GM10248 (cell line): ENCODE results near the gene USP53.

Experiments used
- CTCF ChIA-PET: fragments of 300-600 bp; sonication (Branson Sonifier 250); formaldehyde crosslinking; extraction: SDS; loops from one replicate; lab custom pipeline; 2021; ENCODE audit warnings: antibody characterized with exemption; lab: Yijun Ruan, JAX
- POLR2A ChIA-PET: fragments of 350-650 bp; sonication (Branson Sonifier 250); formaldehyde crosslinking; extraction: SDS; loops from one replicate; lab custom pipeline; 2020; ENCODE audit warnings: antibody characterized with exemption; lab: Yijun Ruan, JAX
- DNase-seq: peaks from one replicate; pipeline ENCODE4 v3.0.0; 2012; ENCODE audit errors: extremely low spot score
- CTCF ChIP-seq: IDR thresholded peaks from 2 replicates; pipeline ENCODE4 v1.5.1; 2012; ENCODE audit warnings: mild to moderate bottlenecking, low read depth; ENCODE audit errors: extremely low read depth, missing control alignments, control extremely low read depth

The USP53 gene

GRCh38 chr4:119231491-119231890 is 19.0 kb downstream of the USP53 start:
- ChIA-PET CTCF (no interaction called here), POLR2A (no interaction called here)
- TF ChIP-seq CTCF, result no peak
- no peak for DNase-seq

GRCh38 chr4:119232286-119232685 is 19.8 kb downstream of the USP53 start:
- CTCF ChIA-PET, result interaction anchor here (0.7 to 1.5 kb wide), 2 partner anchors 11 to 19 kb away, joined by 3 to 6 read pairs; partner anchors contain the start of gene USP53
- POLR2A ChIA-PET, result no interaction called here

GRCh38 chr4:119233191-119233590 is 20.7 kb downstream of the USP53 start:
- DNase-seq, result no peak
- ChIA-PET CTCF (interaction anchor here (1.5 kb wide), 1 partner anchor 20 kb away, joined by 6 read pairs; the partner anchor contains the start of gene USP53), POLR2A (no interaction called here)
- no peak for TF ChIP-seq CTCF

More at GRCh38 chr4:119232286-119232685, 19.8 kb downstream of the USP53 start:
- TF ChIP-seq CTCF, result no peak
- no peak for DNase-seq

GRCh38 chr4:119233750-119234149 is 21.2 kb downstream of the USP53 start:
- POLR2A ChIA-PET, result no interaction called here
- TF ChIP-seq CTCF, result no peak
- peak; percentile 9 for DNase-seq
- CTCF ChIA-PET, result interaction anchor here (1.2 kb wide), 1 partner anchor 21 kb away, joined by 4 read pairs; the partner anchor contains the start of gene USP53

- no peak for TF ChIP-seq CTCF
- ChIA-PET POLR2A (interaction anchor here (0.6 kb wide), 1 partner anchor 59 kb away, joined by 4 read pairs; no protein-coding TSS in a partner anchor), CTCF (interaction anchor here (1.0 to 2.4 kb wide), 6 partner anchors 8 to 30 kb away, joined by 3 to 20 read pairs (median 4); partner anchors contain the start of gene USP53)
- DNase-seq, result no peak
These were observed 24.7 kb downstream of the USP53 start for GRCh38 chr4:119237201-119237600.

GRCh38 chr4:119237642-119238041 is 25.1 kb downstream of the USP53 start:
- POLR2A ChIA-PET, result interaction anchor here (0.6 to 0.9 kb wide), 2 partner anchors 25 to 58 kb away, joined by 3 to 4 read pairs; partner anchors contain the start of gene USP53
- CTCF ChIA-PET, result interaction anchor here (1.0 to 2.4 kb wide), 6 partner anchors 9 to 30 kb away, joined by 3 to 20 read pairs (median 4); partner anchors contain the start of gene USP53
- no peak for DNase-seq
- no peak for TF ChIP-seq CTCF
